ENCODE results near the gene ASTN1.

- no peak for TF ChIP-seq SUZ12 (IDR thresholded peaks at IDR 0.05)
- TF ChIP-seq ELF4 (IDR thresholded peaks at IDR 0.05) = no peak
- TF ChIP-seq FOXM1 (IDR thresholded peaks at IDR 0.05; ENCODE audit: borderline replicate concordance) = no peak
- no peak for TF ChIP-seq LEF1 (IDR thresholded peaks at IDR 0.05; ENCODE audit: borderline replicate concordance)
- no peak for TF ChIP-seq FOXA1 (IDR thresholded peaks at IDR 0.05)
- TF ChIP-seq PKNOX1 (IDR thresholded peaks at IDR 0.05) = no peak
- TF ChIP-seq FOXK2 (IDR thresholded peaks at IDR 0.05) = no peak
- no peak for TF ChIP-seq HDGF (IDR thresholded peaks at IDR 0.05; ENCODE audit: borderline replicate concordance)
These were observed 154.2 kb downstream of the ASTN1 start for GRCh38 chr1:177010211-177010825.

Measured in HEK293T (cell line).